HG02981 (cell line): ENCODE measurements around the gene CTDNEP1.

Experiments
- ATAC-seq: cut with Tn5 transposase; IDR thresholded peaks from one replicate; pipeline ENCODE4 v1.9.1; 2021; ENCODE audit warnings: mild to moderate bottlenecking, moderate library complexity; ENCODE audit not compliant: unreplicated experiment

Gene CTDNEP1

GRCh38 chr17:7280519-7281073 is 29.1 kb upstream of the CTDNEP1 start:
- ATAC-seq = peak; percentile 54

GRCh38 chr17:7279448-7279847 is 27.9 kb upstream of the CTDNEP1 start:
- ATAC-seq = no peak

DNA sequence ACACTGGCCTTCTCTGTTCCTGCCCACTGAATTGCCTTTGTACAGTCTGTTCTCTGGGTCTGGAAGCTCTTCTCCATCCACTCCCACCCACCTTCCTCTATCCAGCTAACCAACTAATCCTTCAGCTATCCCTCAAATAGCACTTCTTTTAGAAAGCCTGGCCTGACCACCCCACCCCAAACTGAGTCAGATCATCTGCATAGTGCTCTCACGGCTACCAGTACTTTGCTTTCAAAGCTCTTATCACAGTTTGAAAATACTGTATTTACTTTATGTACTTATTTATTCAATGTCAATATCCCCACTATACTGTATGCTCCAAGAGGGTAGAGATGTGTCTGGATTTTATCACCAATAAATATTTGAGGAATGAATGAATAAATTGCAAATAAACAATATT is 15.2 kb upstream of the CTDNEP1 start:
- ATAC-seq = no peak

- ATAC-seq = no peak
Observed at GRCh38 chr17:7263801-7264078, 12.2 kb upstream of the CTDNEP1 start.

- no peak for ATAC-seq
Observed at GRCh38 chr17:7262935-7263800, 11.6 kb upstream of the CTDNEP1 start.

GRCh38 chr17:7262192-7262934 is 10.8 kb upstream of the CTDNEP1 start, which contains the start of gene CLDN7:
Gene CLDN7 (minus strand): TSS chr17:7262478. CDS start chr17:7262043, 435 bp downstream.
- no peak for ATAC-seq

GRCh38 chr17:7261379-7262191 is 10.1 kb upstream of the CTDNEP1 start:
- ATAC-seq = no peak

DNA sequence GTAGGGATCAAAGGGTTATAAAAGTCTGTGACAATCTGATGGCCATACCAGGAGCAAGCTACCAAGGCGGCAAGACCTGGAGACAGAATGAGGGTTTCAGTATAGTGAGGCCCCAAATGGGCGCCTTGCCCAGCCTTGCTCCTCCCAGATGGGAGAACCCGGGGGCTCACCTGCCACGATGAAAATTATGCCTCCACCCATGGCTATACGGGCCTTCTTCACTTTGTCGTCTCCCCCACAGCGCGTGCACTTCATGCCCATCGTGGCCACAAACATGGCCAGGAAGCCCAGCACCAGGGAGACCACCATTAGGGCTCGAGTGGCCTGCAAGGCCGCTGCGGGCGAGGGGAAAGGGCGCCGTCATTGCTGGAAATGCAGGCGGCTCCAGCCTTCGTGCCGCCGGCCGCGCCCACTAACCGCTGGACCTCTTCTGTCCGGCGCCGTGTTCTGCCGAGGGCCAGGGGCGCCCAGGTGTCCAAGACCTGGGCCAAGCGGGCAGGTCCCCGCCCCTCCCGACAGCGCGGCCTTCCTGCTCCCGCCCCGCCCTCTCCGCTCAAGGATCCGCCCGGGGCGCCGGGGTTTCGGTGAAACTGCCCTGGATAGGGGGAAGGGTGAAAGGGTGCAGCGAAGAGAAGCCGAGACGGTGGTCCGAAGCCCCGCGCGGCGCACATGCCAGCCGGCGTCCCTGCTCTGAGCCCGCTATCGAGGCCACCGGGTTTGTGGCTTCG is 9.3 kb upstream of the CTDNEP1 start:
- no peak for ATAC-seq

- ATAC-seq = no peak
Observed at GRCh38 chr17:7260151-7260550, 8.6 kb upstream of the CTDNEP1 start.

- ATAC-seq = no peak
Observed at GRCh38 chr17:7259555-7259889, 8.0 kb upstream of the CTDNEP1 start.

- ATAC-seq = no peak
Observed at GRCh38 chr17:7258731-7259554, 7.4 kb upstream of the CTDNEP1 start.

DNA sequence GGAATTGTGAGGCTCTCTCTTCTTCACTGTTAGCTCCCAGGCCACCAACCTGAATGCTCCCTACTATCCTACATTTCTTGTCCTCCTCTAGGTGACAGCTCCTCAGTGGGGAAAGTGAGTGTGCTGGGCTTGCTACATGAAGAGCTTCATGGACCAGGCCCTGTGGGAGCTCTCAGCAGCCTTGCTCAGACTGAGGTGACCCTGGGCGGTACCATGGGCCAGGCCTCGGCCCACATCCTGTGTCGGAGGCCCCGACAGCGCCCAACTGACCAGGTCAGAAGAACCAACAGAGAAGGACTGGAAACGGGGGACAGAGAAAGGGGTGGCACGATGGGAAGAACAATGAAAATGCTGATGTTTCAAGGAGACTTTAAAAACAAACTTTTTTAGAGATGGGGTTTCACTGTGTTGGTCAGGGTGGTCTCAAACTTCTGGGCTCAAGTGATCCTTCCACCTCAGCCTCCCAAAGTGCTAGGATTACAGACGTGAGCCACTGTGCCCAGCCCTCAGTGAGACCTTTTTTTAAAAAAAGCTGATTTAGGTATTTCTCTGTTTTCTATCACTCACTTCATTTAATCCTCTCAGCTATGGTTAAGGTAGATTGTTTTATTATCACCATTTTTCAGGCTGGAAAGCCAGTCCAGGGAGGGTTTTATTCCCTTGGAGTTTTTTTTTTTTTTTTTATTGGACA is 5.4 kb upstream of the CTDNEP1 start:
- no peak for ATAC-seq

DNA sequence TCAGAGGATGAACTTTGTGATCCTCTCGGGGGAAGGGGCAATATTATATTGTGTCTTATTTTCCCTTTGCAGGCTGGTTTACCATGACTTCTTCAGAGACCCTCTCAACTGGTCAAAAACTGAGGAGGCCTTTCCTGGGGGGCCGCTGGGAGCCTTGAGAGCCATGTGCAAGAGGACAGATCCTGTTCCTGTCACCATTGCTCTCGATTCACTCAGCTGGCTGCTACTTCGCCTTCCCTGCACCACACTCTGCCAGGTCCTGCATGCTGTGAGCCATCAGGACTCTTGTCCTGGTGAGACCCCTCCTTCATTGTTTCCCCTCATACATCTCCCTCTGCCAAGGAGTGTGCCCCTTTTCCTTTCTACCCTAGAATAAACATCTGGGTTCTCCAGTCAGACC is 3.0 kb upstream of the CTDNEP1 start:
- ATAC-seq = no peak

- ATAC-seq = no peak
Observed at GRCh38 chr17:7253082-7253481, 1.5 kb upstream of the CTDNEP1 start.

DNA sequence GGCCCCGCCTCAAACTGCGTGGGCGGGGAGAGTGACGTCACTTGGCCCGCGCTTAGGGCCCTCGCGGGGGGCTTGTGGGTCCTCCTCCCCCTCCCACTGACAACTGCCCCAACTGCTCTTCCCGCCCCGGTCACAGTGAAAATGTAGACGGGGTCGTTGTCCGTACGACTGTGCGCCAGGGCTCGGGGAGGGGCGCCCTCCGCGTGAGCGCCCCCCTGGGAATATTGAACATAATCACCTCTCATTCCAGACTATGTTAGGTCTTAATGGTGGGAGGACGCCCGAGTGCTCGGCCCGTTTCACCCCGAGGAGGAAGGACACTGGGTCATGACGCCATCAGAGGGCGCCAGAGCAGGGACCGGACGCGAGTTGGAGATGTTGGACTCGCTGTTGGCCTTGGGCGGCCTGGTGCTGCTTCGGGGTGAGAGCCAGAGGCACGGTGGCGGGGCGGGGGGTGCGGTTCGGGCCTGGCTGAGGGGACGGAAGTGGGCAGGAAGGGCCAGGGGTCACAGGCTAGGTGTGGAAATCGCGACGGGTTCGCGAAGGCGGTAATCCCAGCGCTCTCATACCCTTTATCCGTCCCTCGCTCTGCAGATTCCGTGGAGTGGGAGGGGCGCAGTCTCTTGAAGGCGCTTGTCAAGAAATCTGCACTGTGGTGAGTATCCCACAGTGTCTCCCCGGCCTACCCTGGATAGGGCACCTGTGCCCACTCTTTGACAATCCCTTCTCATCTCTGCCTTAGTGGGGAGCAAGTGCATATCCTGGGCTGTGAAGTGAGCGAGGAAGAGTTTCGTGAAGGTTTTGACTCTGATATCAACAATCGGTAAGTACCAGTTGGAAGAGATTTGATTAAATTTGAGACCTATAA is 876 bp upstream of the CTDNEP1 start, which contains the start of gene ELP5:
TSS of gene ELP5 (plus strand) at position 40 of the 868 bp plus-strand sequence. CDS start at position 376, 336 bp downstream.
- ATAC-seq = peak; percentile 44

DNA sequence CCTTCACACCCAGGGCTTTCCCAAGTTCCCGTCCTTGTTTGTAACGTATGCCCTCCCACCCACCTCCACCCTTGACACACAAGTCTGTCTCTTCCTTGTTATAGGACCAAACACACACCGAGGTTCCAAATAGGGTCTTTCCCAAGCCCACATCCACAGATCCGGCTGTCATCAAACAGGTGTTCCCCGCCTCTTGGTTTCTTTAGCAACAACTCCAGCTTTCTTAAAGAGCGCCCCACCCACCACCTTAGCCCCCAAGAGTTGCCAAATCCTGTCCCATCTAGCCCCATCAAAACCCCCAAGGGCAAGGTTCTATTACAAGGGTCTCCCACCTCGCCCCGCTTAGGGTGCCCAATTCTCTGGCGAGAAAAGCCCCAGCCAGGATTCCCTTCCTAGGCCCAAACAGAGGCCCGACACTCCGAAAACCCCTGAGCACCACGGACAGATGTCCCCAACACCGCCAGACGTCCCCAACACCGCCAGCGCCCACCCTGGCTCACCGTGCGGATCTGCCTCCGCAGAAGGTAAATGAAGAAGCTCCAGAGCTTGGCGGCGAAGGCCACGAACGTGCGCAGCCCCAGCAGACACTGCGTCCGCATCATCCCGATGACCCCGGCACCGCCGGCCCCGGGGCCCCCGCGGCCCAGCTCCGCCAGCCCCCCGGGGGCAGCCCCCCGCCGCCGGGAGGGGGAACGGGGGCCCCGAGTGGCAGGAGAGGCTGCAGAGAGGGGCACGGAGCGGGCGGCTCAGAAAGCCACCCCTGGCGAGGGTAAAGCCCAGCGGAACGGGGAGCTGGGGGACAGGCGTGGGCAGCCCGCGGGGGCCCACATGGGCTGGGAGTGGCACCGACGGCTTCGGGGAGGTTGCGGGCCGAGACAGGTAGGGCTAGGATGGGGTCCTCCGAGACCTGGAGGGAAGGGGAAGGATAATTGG is 573 bp downstream of the CTDNEP1 start:
- ATAC-seq = no peak

DNA sequence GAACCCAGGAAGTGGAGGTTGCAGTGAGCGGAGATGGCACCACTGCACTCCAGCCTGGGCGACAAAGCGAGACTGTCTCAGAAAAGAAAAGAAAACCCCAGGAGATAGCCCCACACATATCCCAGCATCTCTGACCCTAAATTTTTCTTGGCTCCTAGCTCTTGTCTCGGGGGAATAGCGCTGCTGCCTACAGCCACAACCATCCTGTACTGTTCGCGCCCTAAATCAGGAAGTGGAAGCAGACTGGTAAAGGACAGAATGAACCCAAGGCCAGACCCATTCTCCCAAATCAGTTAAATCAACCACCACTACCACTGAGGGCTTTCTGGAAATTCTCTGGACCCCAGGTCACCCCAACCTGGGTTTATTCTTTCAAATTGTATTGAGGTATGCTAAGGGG is 1.7 kb downstream of the CTDNEP1 start:
- ATAC-seq = no peak
